ENCODE data around the gene IL10RB. TPM values are rescaled to one million over a fixed set of nuclear protein-coding genes. Genes with fewer than 3 reads are reported as not detected.
A peak's percentile ranks its signal among the peaks of the same experiment; 100 is the strongest.
"Not testable (repeated sequence)": the region's sequence is repeated elsewhere in the genome, so short reads cannot be mapped to it uniquely, and the experiment has no call there.

The IL10RB gene
- total RNA-seq, 1 experiment from 2014 or later = 5.0 TPM

DNA sequence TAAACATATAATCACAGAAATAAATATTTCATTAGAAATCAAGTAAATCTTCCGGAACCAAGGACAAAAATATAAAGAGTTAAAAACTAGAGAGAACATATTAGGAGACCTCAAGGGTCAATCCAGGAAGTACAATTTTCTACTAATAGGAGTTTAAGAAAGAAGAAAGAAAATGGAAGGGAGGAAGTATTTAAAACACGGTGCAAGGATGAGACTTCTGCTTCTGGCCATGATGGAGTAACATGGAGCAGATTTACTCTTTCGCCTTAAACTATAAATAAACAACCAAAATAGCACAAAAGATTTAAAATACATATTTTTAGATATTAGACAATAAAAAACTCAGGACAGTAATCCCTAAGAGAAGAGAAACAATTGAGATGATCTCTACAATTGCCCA, 46.0 kb downstream of the IL10RB start:
- H3K27me3 ChIP-seq (ENCODE audit: control insufficient read depth, insufficient read depth, low read length) = no peaks in the 10 kb centered on the region; the same call in 1 of the 2 replicates
- no peaks in the 10 kb centered on the region for H3K36me3 ChIP-seq (replicated peaks; ENCODE audit: control insufficient read depth, insufficient read depth, low read length)
- no peak for DNase-seq
- H3K4me3 ChIP-seq (ENCODE audit: insufficient read depth, low read depth, low read length) = no peak overlapping the region

DNA sequence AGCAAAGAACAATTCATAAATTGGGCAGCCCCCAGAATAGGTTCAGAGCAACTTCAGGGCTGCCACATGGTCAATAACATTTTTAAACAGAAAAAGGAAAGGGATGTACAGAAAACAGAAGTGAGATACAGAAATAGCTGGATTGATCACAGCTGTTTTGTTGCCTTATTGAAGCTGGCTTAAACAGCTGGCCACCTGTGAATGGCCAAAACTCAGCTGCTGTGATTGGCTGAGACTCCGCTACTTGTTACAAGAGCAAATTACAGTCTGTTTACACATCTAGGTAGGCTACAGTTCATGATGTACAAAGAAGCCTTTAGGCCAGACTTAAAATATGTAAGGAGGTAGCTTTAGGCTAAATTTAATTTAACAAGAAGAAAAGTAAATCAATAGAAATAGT, 47.0 kb downstream of the IL10RB start:
- Histone ChIP-seq H3K4me3 (ENCODE audit: insufficient read depth, low read depth, low read length) (no peak overlapping the region), H3K36me3 (replicated peaks; ENCODE audit: control insufficient read depth, insufficient read depth, low read length) (no peaks in the 10 kb centered on the region), H3K27me3 (ENCODE audit: control insufficient read depth, insufficient read depth, low read length) (no peaks in the 10 kb centered on the region; the same call in 1 of the 2 replicates)
- no peak for DNase-seq

GRCh38 chr21:33313611-33314010, 47.4 kb downstream of the IL10RB start:
- no peak for DNase-seq
- Histone ChIP-seq H3K36me3 (replicated peaks; ENCODE audit: control insufficient read depth, insufficient read depth, low read length) (no peaks in the 10 kb centered on the region), H3K27me3 (ENCODE audit: control insufficient read depth, insufficient read depth, low read length) (no peaks in the 10 kb centered on the region; the same call in 1 of the 2 replicates), H3K4me3 (ENCODE audit: insufficient read depth, low read depth, low read length) (no peak overlapping the region)

DNA sequence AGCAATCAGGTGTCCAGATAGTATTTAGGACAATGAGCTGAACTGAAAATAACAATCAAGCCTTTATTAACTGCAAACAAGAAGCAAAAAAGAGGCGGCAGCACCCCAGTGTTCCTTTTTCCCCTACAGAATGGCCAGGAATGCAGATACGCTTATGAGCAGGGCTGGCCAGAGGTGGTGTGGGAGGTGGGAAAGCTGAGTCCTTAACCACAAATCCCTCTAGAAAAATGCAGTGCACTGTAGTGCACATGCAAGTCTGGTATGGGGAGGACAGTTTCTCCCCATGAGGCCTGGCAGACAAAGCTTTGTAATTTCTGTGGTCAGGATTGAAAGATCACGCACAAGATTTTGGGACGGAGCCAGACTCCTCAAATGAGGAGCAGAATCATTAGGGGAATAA, 47.9 kb downstream of the IL10RB start:
- H3K4me3 ChIP-seq (ENCODE audit: insufficient read depth, low read depth, low read length) = no peak overlapping the region
- DNase-seq = no peak
- no peaks in the 10 kb centered on the region; the same call in 1 of the 2 replicates for H3K27me3 ChIP-seq (ENCODE audit: control insufficient read depth, insufficient read depth, low read length)

GRCh38 chr21:33315946-33316710, 50.0 kb downstream of the IL10RB start:
- H3K36me3 ChIP-seq (replicated peaks; ENCODE audit: control insufficient read depth, insufficient read depth, low read length) = no peaks in the 10 kb centered on the region
- no peak for DNase-seq
- no peak overlapping the region for H3K4me3 ChIP-seq (ENCODE audit: insufficient read depth, low read depth, low read length)
- no peaks in the 10 kb centered on the region; the same call in 1 of the 2 replicates for H3K27me3 ChIP-seq (ENCODE audit: control insufficient read depth, insufficient read depth, low read length)

More for the DNA sequence above, 47.9 kb downstream of the IL10RB start:
- H3K36me3 ChIP-seq (replicated peaks; ENCODE audit: control insufficient read depth, insufficient read depth, low read length) = no peaks in the 10 kb centered on the region

DNA sequence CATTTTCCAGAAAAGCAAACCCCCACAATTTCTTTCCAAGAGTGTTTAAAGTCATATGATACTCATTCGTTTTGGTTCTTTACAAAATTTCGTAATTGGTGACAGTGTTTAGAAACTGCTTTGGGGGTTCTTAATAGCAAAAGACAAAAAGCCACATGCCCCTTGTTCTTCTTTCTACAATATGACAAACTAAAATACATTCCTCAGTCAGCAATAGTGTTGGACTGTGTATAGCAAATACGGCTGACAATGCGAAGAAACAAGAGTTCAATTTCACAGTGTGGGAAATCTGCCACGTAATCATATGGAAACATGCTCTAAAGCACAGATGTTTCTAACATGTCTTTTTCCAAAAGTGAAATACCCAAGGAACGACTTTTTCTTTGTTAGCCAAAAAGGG, 51.0 kb downstream of the IL10RB start:
- DNase-seq = no peak
- H3K27me3 ChIP-seq (ENCODE audit: control insufficient read depth, insufficient read depth, low read length) = no peaks in the 10 kb centered on the region; the same call in 1 of the 2 replicates
- H3K36me3 ChIP-seq (replicated peaks; ENCODE audit: control insufficient read depth, insufficient read depth, low read length) = no peaks in the 10 kb centered on the region
- no peak overlapping the region for H3K4me3 ChIP-seq (ENCODE audit: insufficient read depth, low read depth, low read length)

- no peak for DNase-seq
- Histone ChIP-seq H3K36me3 (replicated peaks; ENCODE audit: control insufficient read depth, insufficient read depth, low read length) (no peaks in the 10 kb centered on the region), H3K4me3 (ENCODE audit: insufficient read depth, low read depth, low read length) (no peak overlapping the region), H3K27me3 (ENCODE audit: control insufficient read depth, insufficient read depth, low read length) (no peaks in the 10 kb centered on the region; the same call in 1 of the 2 replicates)
Measured at GRCh38 chr21:33317786-33318486, 51.8 kb downstream of the IL10RB start.

DNA sequence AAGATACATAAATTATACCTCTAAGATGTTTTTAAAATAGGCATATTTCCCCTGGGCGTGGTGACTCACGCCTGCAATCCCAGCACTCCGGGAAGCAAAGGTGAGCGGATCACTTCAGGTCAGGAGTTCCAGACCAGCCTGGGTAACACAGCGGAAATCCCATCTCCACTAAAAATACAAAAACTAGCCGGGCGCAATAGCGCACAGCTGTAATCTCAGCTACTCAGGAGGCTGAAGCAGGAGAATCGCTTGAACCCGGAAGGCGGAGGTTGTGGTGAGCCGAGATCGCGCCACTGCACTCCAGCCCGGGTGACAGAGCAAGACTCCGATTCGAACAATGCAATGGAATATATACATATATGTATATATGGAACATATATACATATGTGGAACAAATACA, 54.8 kb downstream of the IL10RB start:
- DNase-seq; H3K36me3 ChIP-seq (replicated peaks; ENCODE audit: control insufficient read depth, insufficient read depth, low read length); H3K4me3 ChIP-seq (ENCODE audit: insufficient read depth, low read depth, low read length); H3K27me3 ChIP-seq (ENCODE audit: control insufficient read depth, insufficient read depth, low read length): not testable (repeated sequence)

DNA sequence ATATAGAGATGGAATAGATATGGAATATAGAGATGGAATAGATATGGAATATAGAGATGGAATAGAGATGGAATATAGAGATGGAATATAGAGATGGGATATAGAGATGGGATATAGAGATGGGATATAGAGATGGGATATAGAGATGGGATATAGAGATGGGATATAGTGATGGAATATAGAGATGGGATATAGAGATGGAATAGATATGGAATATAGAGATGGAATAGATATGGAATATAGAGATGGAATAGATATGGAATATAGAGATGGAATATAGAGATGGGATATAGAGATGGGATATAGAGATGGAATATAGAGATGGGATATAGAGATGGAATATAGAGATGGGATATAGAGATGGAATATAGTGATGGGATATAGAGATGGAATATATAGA, 57.4 kb downstream of the IL10RB start:
- DNase-seq; H3K27me3 ChIP-seq (ENCODE audit: control insufficient read depth, insufficient read depth, low read length); H3K4me3 ChIP-seq (ENCODE audit: insufficient read depth, low read depth, low read length); H3K36me3 ChIP-seq (replicated peaks; ENCODE audit: control insufficient read depth, insufficient read depth, low read length): not testable (repeated sequence)

DNA sequence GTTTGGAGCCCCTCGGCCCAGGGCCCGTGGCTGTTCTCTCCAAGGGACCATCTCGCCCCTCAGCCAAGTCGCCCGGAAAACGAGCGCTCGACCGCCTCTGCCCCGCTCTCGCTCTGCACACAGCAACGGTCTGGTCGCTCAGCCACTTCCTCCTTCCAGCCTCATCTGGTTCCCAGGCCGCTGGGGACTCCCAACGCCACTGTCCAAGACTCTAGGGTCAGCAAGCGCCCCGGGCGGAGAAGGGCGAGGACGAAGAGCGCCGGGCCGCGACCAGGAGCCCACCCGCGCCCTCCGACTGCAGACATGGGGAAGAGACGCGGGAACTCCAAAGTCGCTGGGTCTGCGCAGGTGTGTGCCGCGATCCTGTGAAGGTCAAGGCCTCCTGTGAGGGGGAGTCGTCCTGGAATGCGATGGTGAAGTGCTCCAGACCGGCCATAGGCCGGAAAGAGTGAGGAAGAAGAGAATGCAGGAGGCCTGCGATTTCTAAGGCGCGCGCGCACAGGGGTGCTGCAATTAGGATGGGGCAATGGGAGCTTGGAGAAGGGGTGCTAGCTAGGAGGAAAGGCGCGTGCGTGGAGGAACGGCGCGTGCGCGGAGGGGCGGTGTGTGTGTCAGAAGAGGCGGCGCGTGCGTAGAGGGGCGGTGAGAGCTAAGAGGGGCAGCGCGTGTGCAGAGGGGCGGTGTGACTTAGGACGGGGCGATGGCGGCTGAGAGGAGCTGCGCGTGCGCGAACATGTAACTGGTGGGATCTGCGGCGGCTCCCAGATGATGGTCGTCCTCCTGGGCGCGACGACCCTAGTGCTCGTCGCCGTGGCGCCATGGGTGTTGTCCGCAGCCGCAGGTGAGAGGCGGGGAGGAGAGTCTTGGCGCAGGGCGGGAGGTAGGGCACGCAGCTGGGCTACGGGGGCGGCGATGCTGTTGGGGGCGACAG, 58.4 kb downstream of the IL10RB start, which contains the start of gene IFNAR1:
Gene IFNAR1, plus strand, starts transcription at position 680 of the 931 bp plus-strand sequence. Its CDS starts 86 bp downstream, at position 766.
- Histone ChIP-seq H3K27me3 (ENCODE audit: control insufficient read depth, insufficient read depth, low read length) (no peaks in the 10 kb centered on the region), H3K36me3 (replicated peaks; ENCODE audit: control insufficient read depth, insufficient read depth, low read length) (no peaks in the 10 kb centered on the region), H3K4me3 (ENCODE audit: insufficient read depth, low read depth, low read length) (peak within 1 kb of the TSS; percentile 90)
- peak; percentile 96 for DNase-seq

GRCh38 chr21:33325222-33326067, 59.3 kb downstream of the IL10RB start:
- Histone ChIP-seq H3K27me3 (ENCODE audit: control insufficient read depth, insufficient read depth, low read length) (no peaks in the 10 kb centered on the region), H3K4me3 (ENCODE audit: insufficient read depth, low read depth, low read length) (peak overlapping the region; percentile 90), H3K36me3 (replicated peaks; ENCODE audit: control insufficient read depth, insufficient read depth, low read length) (no peaks in the 10 kb centered on the region)
- no peak for DNase-seq

GRCh38 chr21:33327326-33327725, 61.2 kb downstream of the IL10RB start:
- no peaks in the 10 kb centered on the region for H3K27me3 ChIP-seq (ENCODE audit: control insufficient read depth, insufficient read depth, low read length)
- peaks cover 4% of the 10 kb centered on the region for H3K36me3 ChIP-seq (replicated peaks; ENCODE audit: control insufficient read depth, insufficient read depth, low read length)
- DNase-seq = no peak
- no peak overlapping the region for H3K4me3 ChIP-seq (ENCODE audit: insufficient read depth, low read depth, low read length)

DNA sequence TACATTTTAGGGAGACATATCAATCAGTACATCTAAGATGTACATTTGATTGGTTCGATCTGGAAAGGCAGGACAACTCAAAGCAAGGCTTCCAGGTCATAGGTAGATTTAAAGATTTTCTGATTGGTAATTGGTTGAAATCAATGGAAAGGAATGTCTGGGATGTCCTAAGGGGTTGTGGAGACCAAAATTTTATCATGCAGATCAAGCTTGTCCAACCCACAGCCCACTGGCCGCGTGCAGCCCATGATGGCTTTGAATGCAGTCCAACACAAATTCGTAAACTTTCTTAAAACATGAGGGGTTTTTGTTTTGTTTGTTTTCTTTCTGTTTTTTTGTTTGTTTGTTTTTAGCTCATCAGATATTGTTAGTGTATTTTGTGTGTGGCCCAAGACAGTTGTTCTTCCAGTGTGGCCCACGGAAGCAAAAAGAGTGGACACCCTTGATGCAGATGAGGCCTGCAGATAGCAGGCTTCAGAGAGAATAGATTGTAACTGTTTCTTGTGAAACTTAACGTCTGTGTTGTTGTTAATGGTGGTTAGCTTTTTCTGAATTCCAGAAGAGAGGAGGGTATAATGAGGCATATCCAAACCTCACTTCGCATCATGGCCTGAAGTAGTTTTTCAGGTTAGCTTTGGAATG, 61.7 kb downstream of the IL10RB start:
- Histone ChIP-seq H3K4me3 (ENCODE audit: insufficient read depth, low read depth, low read length) (no peak overlapping the region), H3K27me3 (ENCODE audit: control insufficient read depth, insufficient read depth, low read length) (no peaks in the 10 kb centered on the region), H3K36me3 (replicated peaks; ENCODE audit: control insufficient read depth, insufficient read depth, low read length) (peaks cover 4% of the 10 kb centered on the region)
- DNase-seq = no peak

Measured in H7 (cell line).